Prostate gland (tissue), 2 donors: ENCODE measurements around the gene RNF208. TPM values are rescaled to one million over a fixed set of nuclear protein-coding genes. Genes with fewer than 3 reads are reported as not detected.

Experiments used
- DNase-seq: peaks from one replicate; pipeline ENCODE4 v3.0.0-alpha.2; 2019; ENCODE audit warnings: low spot score
- H3K27ac ChIP-seq, 2 donors: fragments of 200-600 bp; sonication (generic); 2 replicates each; pipeline ENCODE4 v1.5.1; 2017 to 2019
- H3K27me3 ChIP-seq: fragments of 200-600 bp; sonication (generic); replicated peaks from 2 replicates; pipeline ENCODE4 v1.5.1; 2019; ENCODE audit not compliant: insufficient read depth
- H3K36me3 ChIP-seq, 2 donors: fragments of 200-600 bp; sonication (generic); 1 replicate in 1 of 2; 2 replicates in 1 of 2; pipeline versions ENCODE4 v1.5.1 to v1.8.1; 2017 to 2019
- H3K4me1 ChIP-seq: fragments of 200-600 bp; sonication (generic); replicated peaks from 2 replicates; pipeline ENCODE4 v1.5.1; 2019
- H3K4me3 ChIP-seq, 2 donors: fragments of 200-600 bp; sonication (generic); 2 replicates each; pipeline ENCODE4 v1.5.1; 2017 to 2019
- H3K9me3 ChIP-seq: fragments of 200-600 bp; sonication (generic); 2 replicates; pipeline ENCODE4 v1.5.1; 2017
- POLR2A ChIP-seq: fragments of 450-650 bp; IDR thresholded peaks from one replicate; pipeline ENCODE4 v1.6.1; 2016; ENCODE audit warnings: antibody characterized with exemption, mild to moderate bottlenecking
- POLR2AphosphoS5 ChIP-seq: sonication (generic); formaldehyde crosslinking; IDR thresholded peaks from one replicate; pipeline ENCODE4 v1.6.1; 2017; ENCODE audit warnings: antibody characterized with exemption
- WGBS: methylation state at CpG from one replicate; pipeline ENCODE4 v1.1.5; 2018; 5-methylcytosine and 5-hydroxymethylcytosine counted together
- intact Hi-C: fragments of 100-400 bp; cut with DNase I; formaldehyde crosslinking; loops from one replicate; pipeline ENCODE4 v1.14.2; 2022
- total RNA-seq, 2 donors: library from RNA; depleted of rRNA; stranded (reverse); fragments of >200 nt; gene quantifications; one replicate each; pipeline ENCODE4 v1.1.0, GENCODE V29; 2016
- TF ChIP-seq, protein P1 (sequence below), 4 experiments: fragments of 200-600 bp in 2 of 4; fragments of 450-650 bp in 2 of 4; sonication (generic) in 2 of 4; IDR thresholded peaks; 1 replicate in 3 of 4; 2 replicates in 1 of 4; pipeline ENCODE4 v1.5.1; 2016 to 2019; ENCODE audit warnings: antibody characterized with exemption in 4 of 4, mild to moderate bottlenecking in 2 of 4, moderate library complexity in 2 of 4

The RNF208 gene
- total RNA-seq, 2 donors from 2014 or later, result 3.8 to 6.2 TPM

GRCh38 chr9:137187386-137187785, 34.7 kb downstream of the RNF208 start:
- no peak for DNase-seq
- Histone ChIP-seq H3K4me3 (peak overlapping the region; percentile 73 to 97), H3K36me3 (peaks cover 10 to 16% of the 10 kb centered on the region in 2 donors), H3K27me3 (no peaks in the 10 kb centered on the region), H3K9me3 (no peaks in the 10 kb centered on the region), H3K4me1 (peaks cover 27% of the 10 kb centered on the region), H3K27ac (no peak overlapping the region)
- no peak for TF ChIP-seq POLR2A
- TF ChIP-seq POLR2AphosphoS5, result no peak
- intact Hi-C loops, result no loop called here
- WGBS, result 80% methylated on average over 13 of the region's 15 CpGs

DNA sequence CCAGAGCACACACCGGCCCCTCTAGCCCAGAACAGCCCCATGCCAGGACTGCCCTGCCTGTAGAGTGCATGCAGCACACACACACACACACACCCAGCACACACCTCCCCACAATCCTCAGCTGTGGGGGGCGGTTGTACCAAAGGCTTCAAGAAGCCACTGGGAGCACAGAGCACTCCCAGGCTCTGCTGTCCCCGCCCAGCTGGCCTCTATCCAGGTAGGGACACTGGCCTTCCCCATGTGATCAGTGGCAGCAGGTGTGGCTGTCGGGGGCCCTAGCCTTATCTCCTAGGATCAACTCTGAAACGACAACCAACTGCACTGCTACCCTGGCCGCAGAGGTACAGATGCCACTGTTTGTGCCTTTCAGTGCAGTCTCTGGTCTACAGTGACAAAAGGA, 35.7 kb downstream of the RNF208 start:
- no peak for DNase-seq
- peaks cover 10 to 22% of the 10 kb centered on the region in 2 donors for H3K36me3 ChIP-seq
- no peak overlapping the region for H3K27ac ChIP-seq
- TF ChIP-seq, protein P1, sequence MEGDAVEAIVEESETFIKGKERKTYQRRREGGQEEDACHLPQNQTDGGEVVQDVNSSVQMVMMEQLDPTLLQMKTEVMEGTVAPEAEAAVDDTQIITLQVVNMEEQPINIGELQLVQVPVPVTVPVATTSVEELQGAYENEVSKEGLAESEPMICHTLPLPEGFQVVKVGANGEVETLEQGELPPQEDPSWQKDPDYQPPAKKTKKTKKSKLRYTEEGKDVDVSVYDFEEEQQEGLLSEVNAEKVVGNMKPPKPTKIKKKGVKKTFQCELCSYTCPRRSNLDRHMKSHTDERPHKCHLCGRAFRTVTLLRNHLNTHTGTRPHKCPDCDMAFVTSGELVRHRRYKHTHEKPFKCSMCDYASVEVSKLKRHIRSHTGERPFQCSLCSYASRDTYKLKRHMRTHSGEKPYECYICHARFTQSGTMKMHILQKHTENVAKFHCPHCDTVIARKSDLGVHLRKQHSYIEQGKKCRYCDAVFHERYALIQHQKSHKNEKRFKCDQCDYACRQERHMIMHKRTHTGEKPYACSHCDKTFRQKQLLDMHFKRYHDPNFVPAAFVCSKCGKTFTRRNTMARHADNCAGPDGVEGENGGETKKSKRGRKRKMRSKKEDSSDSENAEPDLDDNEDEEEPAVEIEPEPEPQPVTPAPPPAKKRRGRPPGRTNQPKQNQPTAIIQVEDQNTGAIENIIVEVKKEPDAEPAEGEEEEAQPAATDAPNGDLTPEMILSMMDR (IDR thresholded peaks at IDR 0.05), result no peak
- no peak for TF ChIP-seq POLR2A
- TF ChIP-seq POLR2AphosphoS5, result no peak
- WGBS, result 76% methylated on average over 5 of the region's 6 CpGs
- H3K9me3 ChIP-seq, result no peaks in the 10 kb centered on the region
- H3K4me1 ChIP-seq, result peaks cover 27% of the 10 kb centered on the region
- intact Hi-C loops, result no loop called here
- H3K27me3 ChIP-seq, result no peaks in the 10 kb centered on the region
- no peak overlapping the region for H3K4me3 ChIP-seq

DNA sequence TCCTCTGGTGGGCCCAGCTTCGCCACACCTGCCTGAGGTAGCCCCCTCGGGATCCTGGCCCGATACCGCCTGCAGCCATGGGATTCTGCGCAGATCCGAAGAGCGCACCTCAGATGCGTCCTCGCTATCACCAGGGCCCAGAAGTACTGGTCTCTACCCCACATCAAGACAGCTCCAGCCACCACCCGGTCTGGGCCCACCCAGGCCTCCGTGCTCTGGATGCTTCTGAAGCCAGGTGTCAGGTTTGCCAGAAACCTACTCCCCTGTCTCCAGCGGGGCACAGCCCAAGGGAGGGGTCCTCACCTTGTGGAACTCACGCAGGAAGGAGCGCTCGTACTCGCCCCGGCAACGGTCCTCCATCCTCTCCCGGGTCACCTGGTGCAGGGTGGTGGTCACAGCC, 36.1 kb downstream of the RNF208 start:
- no peak overlapping the region for H3K27ac ChIP-seq
- H3K4me3 ChIP-seq, result no peak overlapping the region
- intact Hi-C loops, result no loop called here
- no peaks in the 10 kb centered on the region for H3K9me3 ChIP-seq
- peaks cover 27% of the 10 kb centered on the region for H3K4me1 ChIP-seq
- TF ChIP-seq POLR2AphosphoS5 (no peak), POLR2A (no peak)
- TF ChIP-seq, protein P1 (IDR thresholded peaks at IDR 0.05), result no peak
- WGBS, result 92% methylated on average over 18 of the region's 19 CpGs
- DNase-seq, result no peak
- H3K27me3 ChIP-seq, result no peaks in the 10 kb centered on the region
- peaks cover 14 to 25% of the 10 kb centered on the region in 2 donors for H3K36me3 ChIP-seq

DNA sequence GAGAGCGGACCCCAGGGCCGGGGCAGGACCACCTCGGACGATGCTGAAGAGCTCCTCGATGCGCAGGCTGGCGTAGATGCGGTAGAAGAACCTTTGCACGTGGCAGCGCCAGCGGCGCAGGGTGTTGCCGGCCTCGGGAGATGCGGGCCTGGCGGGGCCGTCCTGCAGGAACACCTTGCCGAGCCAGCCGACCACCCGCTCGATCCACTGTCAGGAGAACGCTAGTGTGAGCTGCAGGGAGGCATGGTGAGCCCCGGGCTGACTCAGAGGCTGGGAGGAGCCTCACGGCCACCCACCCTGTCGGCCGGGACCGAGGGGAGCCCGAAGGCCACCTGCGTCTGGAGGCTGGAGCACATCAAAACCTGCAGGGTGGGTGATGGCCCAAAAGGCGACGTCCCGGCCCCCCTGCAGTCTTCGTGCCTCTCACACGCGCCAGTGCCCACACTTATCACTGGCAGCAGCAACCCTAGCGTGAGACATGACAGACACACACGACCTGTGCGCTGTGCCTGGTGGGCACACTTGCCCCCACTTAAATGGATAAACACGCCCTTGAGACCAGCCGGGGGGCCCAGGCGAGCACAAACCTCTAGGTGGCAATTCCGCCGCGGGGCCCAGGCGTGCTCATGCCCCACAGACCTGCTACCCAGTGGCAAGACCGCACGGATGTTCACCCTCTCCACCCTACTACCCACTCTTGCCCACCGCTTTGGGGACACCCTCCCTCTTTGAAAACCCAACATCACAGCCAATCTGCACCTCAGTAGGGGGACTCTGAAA, 37.0 kb downstream of the RNF208 start:
- TF ChIP-seq POLR2A, result no peak
- TF ChIP-seq, protein P1 (IDR thresholded peaks at IDR 0.05), result no peak
- TF ChIP-seq POLR2AphosphoS5, result no peak
- no peaks in the 10 kb centered on the region for H3K9me3 ChIP-seq
- DNase-seq, result no peak
- H3K27ac ChIP-seq, result no peak overlapping the region
- peaks cover 19 to 33% of the 10 kb centered on the region in 2 donors for H3K36me3 ChIP-seq
- intact Hi-C loops, result no loop called here
- H3K27me3 ChIP-seq, result no peaks in the 10 kb centered on the region
- H3K4me3 ChIP-seq, result no peak overlapping the region
- H3K4me1 ChIP-seq, result peaks cover 25% of the 10 kb centered on the region
- WGBS, result 93% methylated on average over 48 of the region's 48 CpGs

- Histone ChIP-seq H3K4me1 (peaks cover 16% of the 10 kb centered on the region), H3K4me3 (no peak overlapping the region), H3K9me3 (no peaks in the 10 kb centered on the region), H3K27ac (no peak overlapping the region), H3K36me3 (peaks cover 19 to 39% of the 10 kb centered on the region in 2 donors), H3K27me3 (no peaks in the 10 kb centered on the region)
- no peak for DNase-seq
- WGBS, result 92% methylated on average over 27 of the region's 27 CpGs
- intact Hi-C loops, result no loop called here
- TF ChIP-seq POLR2AphosphoS5 (no peak), POLR2A (no peak)
- TF ChIP-seq, protein P1 (IDR thresholded peaks at IDR 0.05), result no peak
Measured at GRCh38 chr9:137183980-137184595, 38.0 kb downstream of the RNF208 start.
